ENCODE results near the gene CLK3.

DNA sequence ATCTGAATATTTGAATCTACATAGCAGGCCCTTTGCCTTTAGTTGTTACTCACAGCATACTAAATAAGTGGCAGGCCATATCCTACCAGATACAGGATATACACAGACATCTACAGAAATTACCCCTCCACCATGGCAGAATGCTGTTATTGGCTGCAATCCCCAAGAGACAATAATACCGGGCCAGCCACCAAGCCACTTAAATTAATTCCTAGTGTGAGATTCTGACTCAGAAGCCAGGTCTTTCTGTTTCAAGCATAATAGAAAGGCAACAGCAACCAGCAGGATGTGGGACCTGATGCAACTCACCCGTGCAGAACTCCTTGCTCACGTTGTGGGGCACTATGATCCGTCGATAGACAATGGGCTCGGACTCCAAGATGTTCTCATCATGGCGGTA lies 39.8 kb downstream of the CLK3 start:
- TF ChIP-seq CEBPB (IDR thresholded peaks at IDR 0.05; ENCODE audit: borderline replicate concordance, low read depth, low read length) (no peak), ZNF781 (CRISPR knock-in tag; IDR thresholded peaks at IDR 0.05; ENCODE audit: borderline replicate concordance, not compliant biosample characterization) (no peak), NFE2 (CRISPR knock-in tag; IDR thresholded peaks at IDR 0.05) (no peak), PCBP1 (IDR thresholded peaks at IDR 0.05; ENCODE audit: borderline replicate concordance, low read depth, low read length) (no peak), CTCF (CRISPR knock-in tag; IDR thresholded peaks at IDR 0.05) (no peak), CBX5 (CRISPR knock-in tag; IDR thresholded peaks at IDR 0.05; ENCODE audit: borderline replicate concordance) (no peak), IRF2 (CRISPR knock-in tag; IDR thresholded peaks at IDR 0.05) (no peak)
